Mucosa of descending colon (tissue), 3 donors: ENCODE data around the gene ACOT7. TPM values are rescaled to one million over a fixed set of nuclear protein-coding genes. Genes with fewer than 3 reads are reported as not detected.

Source experiments
- ATAC-seq: fragments of 200-7000 bp; cut with Tn5 transposase; one replicate; pipeline ENCODE4 v1.9.1; 2020; ENCODE audit warnings: mild to moderate bottlenecking, moderate library complexity
- DNase-seq, 3 donors: peaks; one replicate each; pipeline ENCODE4 v3.0.0-alpha.2; 2020
- H3K36me3 ChIP-seq: fragments of 200-600 bp; one replicate; pipeline ENCODE4 v1.8.0; 2021; ENCODE audit warnings: low read depth, mild to moderate bottlenecking
- H3K4me1 ChIP-seq: fragments of 200-600 bp; one replicate; pipeline ENCODE4 v1.8.0; 2021; ENCODE audit warnings: low read depth, mild to moderate bottlenecking
- H3K4me3 ChIP-seq: fragments of 200-600 bp; one replicate; pipeline ENCODE4 v1.8.0; 2021; ENCODE audit warnings: mild to moderate bottlenecking
- H3K9me3 ChIP-seq: fragments of 200-600 bp; one replicate; pipeline ENCODE4 v1.8.0; 2021; ENCODE audit warnings: mild to moderate bottlenecking
- CTCF ChIP-seq: fragments of 200-600 bp; IDR thresholded peaks from one replicate; pipeline ENCODE4 v1.8.0; 2022; ENCODE audit warnings: antibody characterized with exemption, mild to moderate bottlenecking
- intact Hi-C, 2 donors: fragments of 100-400 bp; cut with DNase I in 1 of 2; cut with micrococcal nuclease in 1 of 2; formaldehyde crosslinking; loops; one replicate each; pipeline versions ENCODE4 v1.11.0 to v1.11.1; 2022; cut with DNase I, micrococcal nuclease
- total RNA-seq, 3 donors: library from RNA; stranded (reverse); fragmentation: NEBNext Ultra II Directional in 2 of 3; extraction: Animal tissue kit (Norgen Biotek cat#: 25700) in 2 of 3; gene quantifications; one replicate each; pipeline versions ENCODE4 v1.2.1 to v1.2.4, GENCODE V29; 2021 to 2023
- donor health status: DM: no; HTN: no; CAD: no; lungs with moderate emphysema.
- donor health status: DM: no; HTN: no; CAD: no.
- donor health status: DM: no; HTN: yes; CAD: no.

The ACOT7 gene
- total RNA-seq, 3 donors from 2014 or later = 37.9 to 60.1 (median 42.7) TPM

- no peak for ATAC-seq
- Histone ChIP-seq H3K36me3 (no peaks in the 10 kb centered on the region), H3K4me1 (peaks cover 5% of the 10 kb centered on the region), H3K4me3 (no peak overlapping the region), H3K9me3 (no peaks in the 10 kb centered on the region)
- intact Hi-C loops = no loop called here
- DNase-seq = no peak
- no peak for TF ChIP-seq CTCF
Measured at GRCh38 chr1:6295910-6296309, 97.7 kb downstream of the ACOT7 start.

DNA sequence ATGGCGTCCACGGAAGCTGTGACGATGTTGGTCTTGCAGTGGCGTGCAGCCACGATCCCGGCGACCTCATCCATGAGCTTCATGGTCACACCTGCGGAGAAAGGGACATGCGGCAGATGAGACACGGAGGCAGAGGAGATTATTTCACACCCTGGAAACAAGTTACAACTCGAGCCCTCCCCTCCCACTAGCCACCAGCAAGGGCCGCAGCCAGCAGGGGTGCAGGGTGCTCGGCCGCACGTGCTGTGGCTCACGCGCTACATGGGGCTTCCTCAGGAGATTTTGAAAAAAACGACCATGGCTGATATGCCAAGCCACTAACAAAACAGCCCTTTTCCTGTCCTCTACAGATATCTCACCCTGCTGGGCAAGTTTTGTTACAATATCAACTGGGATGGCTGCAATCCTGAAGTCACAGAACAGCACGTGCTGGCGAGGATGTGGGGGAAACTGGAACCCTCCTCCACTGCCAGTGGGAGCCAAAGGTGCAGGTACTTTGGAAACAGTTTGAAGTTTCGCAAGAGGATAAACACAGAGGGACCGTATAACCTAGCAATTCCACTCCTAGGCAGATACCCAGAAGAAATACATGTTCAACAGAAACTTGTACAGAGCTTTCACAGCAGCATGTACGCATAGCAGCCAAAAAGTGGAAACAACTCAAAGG, 98.5 kb downstream of the ACOT7 start:
- intact Hi-C loops = no loop called here

DNA sequence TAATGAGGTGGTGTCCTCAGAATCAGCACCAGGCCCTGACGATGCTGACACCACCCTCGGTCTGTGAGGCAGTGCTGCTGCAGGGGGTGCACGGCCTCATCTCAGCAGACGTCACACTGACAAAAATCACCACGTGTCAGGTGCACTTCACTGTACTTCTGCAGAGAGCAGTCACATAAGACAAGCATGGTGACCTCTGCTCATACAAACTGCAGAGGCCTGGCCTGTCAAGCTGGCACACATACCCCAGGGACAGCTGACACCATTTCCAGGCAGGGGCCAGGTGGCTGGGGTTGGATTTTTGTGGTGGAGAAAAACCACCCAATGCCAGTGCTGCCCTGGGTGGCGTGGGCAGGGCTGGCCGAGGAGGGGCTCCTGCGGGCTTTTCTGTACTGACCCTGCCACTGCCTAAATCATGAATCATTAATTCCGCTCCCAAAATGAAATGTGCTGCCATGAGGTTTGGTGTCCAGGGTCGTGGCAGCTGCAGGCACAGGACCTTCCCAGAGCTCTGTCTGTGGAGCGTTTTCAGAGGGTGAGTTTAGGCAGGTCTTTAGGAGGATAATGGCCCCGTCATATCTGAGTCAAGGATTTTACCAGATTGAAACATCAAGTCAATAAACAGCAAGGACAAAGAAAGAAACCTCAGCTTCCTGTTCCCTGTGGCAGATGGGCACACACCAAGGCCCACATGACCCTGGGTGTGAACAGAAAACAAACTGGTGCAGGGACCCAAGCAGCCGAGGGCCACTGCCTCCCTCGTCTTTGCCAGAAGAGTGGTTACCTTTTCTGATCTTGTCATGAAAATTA, 99.3 kb downstream of the ACOT7 start:
- Histone ChIP-seq H3K9me3 (no peaks in the 10 kb centered on the region), H3K36me3 (no peaks in the 10 kb centered on the region), H3K4me1 (no peaks in the 10 kb centered on the region), H3K4me3 (no peak overlapping the region)
- intact Hi-C loops = no loop called here
- DNase-seq (peak in 1 of 3 donors; percentile 21), ATAC-seq (peak; percentile 47)
- no peak for TF ChIP-seq CTCF

More for the DNA sequence above, 98.5 kb downstream of the ACOT7 start:
- H3K9me3 ChIP-seq = no peaks in the 10 kb centered on the region
- H3K4me1 ChIP-seq = peaks cover 3% of the 10 kb centered on the region
- no peak for TF ChIP-seq CTCF
- no peaks in the 10 kb centered on the region for H3K36me3 ChIP-seq
- no peak for DNase-seq
- ATAC-seq = no peak
- no peak overlapping the region for H3K4me3 ChIP-seq

DNA sequence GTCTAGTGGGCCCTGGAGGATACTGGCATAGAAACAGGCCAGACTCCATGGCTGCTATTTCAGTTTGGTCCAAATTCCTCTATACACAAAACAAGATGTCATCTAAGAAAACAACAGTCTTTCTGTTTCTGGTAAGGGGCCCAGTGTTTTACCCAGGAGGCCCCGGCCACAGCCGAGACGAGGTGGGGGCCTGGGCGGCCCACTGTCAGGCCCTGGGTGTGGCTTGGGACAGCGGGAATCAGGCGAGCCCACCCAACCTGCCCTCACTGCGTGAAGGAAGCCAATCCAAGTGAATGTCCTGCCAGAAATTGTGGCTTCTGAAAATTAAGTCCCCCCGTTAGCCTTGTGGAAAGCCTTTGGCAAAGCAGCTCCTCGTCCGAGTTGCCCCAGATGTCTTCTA, 101.5 kb downstream of the ACOT7 start:
- intact Hi-C loops = no loop called here
- TF ChIP-seq CTCF = no peak
- no peaks in the 10 kb centered on the region for H3K9me3 ChIP-seq

DNA sequence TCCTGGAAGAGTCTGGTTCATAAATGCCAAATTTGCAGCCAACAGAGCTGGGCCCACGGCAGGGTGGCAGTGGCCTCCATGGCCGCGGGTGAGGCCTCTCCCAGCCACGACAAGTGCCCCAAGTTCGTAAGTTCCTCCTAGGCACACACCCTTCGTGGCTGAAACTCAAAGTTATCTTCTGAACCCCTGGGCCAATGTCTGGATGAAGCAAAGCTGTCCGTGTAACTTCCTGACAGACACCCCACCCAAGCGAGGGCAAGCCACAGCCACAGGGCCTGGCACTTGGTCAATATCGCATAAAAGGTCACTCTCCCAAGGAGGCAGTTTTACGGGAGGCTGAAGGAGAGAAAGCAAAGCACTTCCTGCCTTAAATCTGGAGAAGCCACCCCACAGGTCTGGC, 104.9 kb downstream of the ACOT7 start:
- H3K4me3 ChIP-seq = no peak overlapping the region
- H3K9me3 ChIP-seq = no peaks in the 10 kb centered on the region
- TF ChIP-seq CTCF = no peak
- H3K4me1 ChIP-seq = no peaks in the 10 kb centered on the region
- H3K36me3 ChIP-seq = no peaks in the 10 kb centered on the region
- no peak for DNase-seq
- intact Hi-C loops = no loop called here
- no peak for ATAC-seq

More for the DNA sequence above, 101.5 kb downstream of the ACOT7 start:
- DNase-seq (no peak), ATAC-seq (no peak)
- H3K4me1 ChIP-seq = no peaks in the 10 kb centered on the region
- H3K4me3 ChIP-seq = no peak overlapping the region
- no peaks in the 10 kb centered on the region for H3K36me3 ChIP-seq
